H1 (cell line): ENCODE measurements around the gene RNF208. TPM values are rescaled to one million over a fixed set of nuclear protein-coding genes. Genes with fewer than 3 reads are reported as not detected.

Source experiments
- CTCF ChIA-PET: fragments of 300-600 bp; sonication (Branson Sonifier 250); formaldehyde crosslinking; loops from one replicate; lab custom pipeline; 2021; ENCODE audit not compliant: partially characterized antibody; lab: Charles Lee
- POLR2A ChIA-PET: fragments of 300-600 bp; sonication (Branson Sonifier 250); formaldehyde crosslinking; loops from one replicate; lab custom pipeline; 2021; ENCODE audit warnings: inconsistent platforms; ENCODE audit not compliant: partially characterized antibody; lab: Charles Lee
- DNase-seq, 2 experiments: peaks; one replicate each; pipeline versions ENCODE4 v3.0.0 to v3.0.0-alpha.2; 2010 to 2022; ENCODE audit warnings: low spot score in 2 of 2, low read depth in 1 of 2, mixed read lengths in 1 of 2
- FAIRE-seq: peaks from 2 replicates; lab custom pipeline; 2011; peaks lifted over from hg19 to GRCh38; lab: Jason Lieb, UNC
- H2AFZ ChIP-seq: 2 replicates; pipeline ENCODE4 v1.8.1; 2012; ENCODE audit warnings: low read length, inconsistent platforms
- H2AK5ac ChIP-seq: 2 replicates; pipeline ENCODE4 v1.6.1; 2013; ENCODE audit warnings: low read depth, low read length
- H2BK120ac ChIP-seq: replicated peaks from 2 replicates; pipeline ENCODE3; 2013; ENCODE audit warnings: low read depth, low read length, inconsistent platforms
- H2BK12ac ChIP-seq: 2 replicates; pipeline ENCODE4 v1.6.1; 2013; ENCODE audit warnings: low read depth, low read length
- H2BK15ac ChIP-seq: 2 replicates; pipeline ENCODE4 v1.6.1; 2013; ENCODE audit warnings: low read length
- H2BK20ac ChIP-seq: 2 replicates; pipeline ENCODE4 v1.6.1; 2013; ENCODE audit warnings: low read length
- H2BK5ac ChIP-seq: 2 replicates; pipeline ENCODE4 v1.6.1; 2013; ENCODE audit warnings: low read depth, low read length
- H3K14ac ChIP-seq: 2 replicates; pipeline ENCODE4 v1.6.1; 2013; ENCODE audit warnings: inconsistent platforms; ENCODE audit not compliant: insufficient read length
- H3K18ac ChIP-seq: 2 replicates; pipeline ENCODE4 v1.6.1; 2013; ENCODE audit warnings: low read length; ENCODE audit errors: extremely low read depth
- H3K23ac ChIP-seq: 2 replicates; pipeline ENCODE4 v1.6.1; 2013; ENCODE audit warnings: inconsistent platforms; ENCODE audit not compliant: insufficient read length
- H3K23me2 ChIP-seq: 2 replicates; pipeline ENCODE4 v1.6.1; 2013; ENCODE audit warnings: low read depth, low read length
- H3K27ac ChIP-seq: 2 replicates; pipeline ENCODE4 v1.6.1; 2011; ENCODE audit warnings: low read depth, low read length, inconsistent platforms
- H3K27me3 ChIP-seq, 4 experiments: replicated peaks in 1 of 4; 1 replicate in 1 of 4; 2 replicates in 3 of 4; pipeline versions ENCODE4 v1.6.1 to v1.8.1; 2011 to 2013; ENCODE audit warnings: low read length in 3 of 4, mild to moderate bottlenecking in 3 of 4, inconsistent platforms in 2 of 4, mixed read lengths in 2 of 4, moderate library complexity in 1 of 4; ENCODE audit not compliant: control insufficient read depth in 3 of 4, insufficient read depth in 3 of 4; ENCODE audit errors: extremely low read depth in 1 of 4
- H3K36me3 ChIP-seq, 4 experiments: 2 replicates each; pipeline versions ENCODE4 v1.6.1 to v1.8.1; 2011 to 2013; ENCODE audit warnings: mild to moderate bottlenecking in 4 of 4, low read length in 3 of 4, moderate library complexity in 2 of 4, control low read depth in 1 of 4, inconsistent platforms in 1 of 4; ENCODE audit not compliant: insufficient read depth in 4 of 4, control insufficient read depth in 2 of 4
- H3K4ac ChIP-seq: replicated peaks from 2 replicates; pipeline ENCODE3; 2013; ENCODE audit warnings: low read length, low read depth, mixed read lengths, inconsistent platforms; ENCODE audit not compliant: insufficient read length
- H3K4me1 ChIP-seq, 4 experiments: replicated peaks in 1 of 4; 1 replicate in 1 of 4; 2 replicates in 3 of 4; pipeline versions ENCODE4 v1.6.1 to v1.8.1; 2011 to 2013; ENCODE audit warnings: low read length in 3 of 4, inconsistent platforms in 2 of 4, mixed read lengths in 1 of 4; ENCODE audit not compliant: insufficient read depth in 4 of 4, control insufficient read depth in 3 of 4
- H3K4me2 ChIP-seq, 2 experiments: 2 replicates each; pipeline versions ENCODE4 v1.6.1 to v1.8.1; 2011 to 2013; ENCODE audit warnings: low read depth in 2 of 2, low read length in 2 of 2, control low read depth in 1 of 2, inconsistent platforms in 1 of 2, mild to moderate bottlenecking in 1 of 2; ENCODE audit not compliant: insufficient read depth in 1 of 2
- H3K4me3 ChIP-seq, 4 experiments: fragments of 200-600, 300-600 bp in 1 of 4; sonication (generic), shearing (Covaris generic), sonication (Bioruptor Twin) in 1 of 4; 2 replicates each; pipeline versions ENCODE4 v1.5.1 to v1.8.1; 2011 to 2016; ENCODE audit warnings: low read length in 4 of 4, low read depth in 3 of 4, control low read depth in 2 of 4, inconsistent platforms in 2 of 4, mild to moderate bottlenecking in 2 of 4, mixed read lengths in 1 of 4, moderate library complexity in 1 of 4; ENCODE audit not compliant: insufficient read depth in 2 of 4; ENCODE audit errors: extremely low read depth in 1 of 4
- H3K56ac ChIP-seq: replicated peaks from 2 replicates; pipeline ENCODE3; 2013; ENCODE audit warnings: low read depth, mild to moderate bottlenecking, mixed read lengths, low read length, inconsistent platforms; ENCODE audit not compliant: insufficient read length
- H3K79me1 ChIP-seq: 2 replicates; pipeline ENCODE4 v1.6.1; 2013; ENCODE audit warnings: low read depth, low read length, control low read depth
- H3K79me2 ChIP-seq, 2 experiments: 2 replicates each; pipeline versions ENCODE4 v1.6.1 to v1.8.1; 2012 to 2013; ENCODE audit warnings: low read length in 2 of 2, mild to moderate bottlenecking in 2 of 2, inconsistent platforms in 1 of 2; ENCODE audit not compliant: insufficient read depth in 2 of 2, control insufficient read depth in 1 of 2
- H3K9ac ChIP-seq, 4 experiments: replicated peaks in 1 of 4; 1 replicate in 1 of 4; 2 replicates in 3 of 4; pipeline versions ENCODE4 v1.6.1 to v1.8.1; 2011 to 2013; ENCODE audit warnings: low read depth in 3 of 4, low read length in 3 of 4, control low read depth in 2 of 4, mild to moderate bottlenecking in 2 of 4, moderate library complexity in 2 of 4, inconsistent platforms in 1 of 4; ENCODE audit errors: extremely low read depth in 1 of 4
- H3K9me3 ChIP-seq, 2 experiments: 2 replicates each; pipeline versions ENCODE4 v1.6.1 to v1.8.1; 2012 to 2013; ENCODE audit warnings: mild to moderate bottlenecking in 2 of 2, moderate library complexity in 2 of 2, control low read depth in 1 of 2, inconsistent platforms in 1 of 2, low read depth in 1 of 2, low read length in 1 of 2, mixed read lengths in 1 of 2; ENCODE audit not compliant: insufficient read depth in 2 of 2
- H4K20me1 ChIP-seq, 2 experiments: replicated peaks in 1 of 2; 2 replicates each; pipeline versions ENCODE3 to v1.8.1; 2011 to 2013; ENCODE audit warnings: inconsistent platforms in 2 of 2, low read length in 2 of 2, mild to moderate bottlenecking in 1 of 2; ENCODE audit not compliant: insufficient read depth in 2 of 2, control insufficient read depth in 1 of 2
- H4K5ac ChIP-seq: 2 replicates; pipeline ENCODE4 v1.6.1; 2013; ENCODE audit warnings: low read length, low read depth, mixed read lengths, inconsistent platforms; ENCODE audit not compliant: insufficient read length
- H4K8ac ChIP-seq: 2 replicates; pipeline ENCODE4 v1.8.0; 2013; ENCODE audit warnings: mild to moderate bottlenecking, moderate library complexity, low read length, inconsistent platforms; ENCODE audit not compliant: insufficient read depth; ENCODE audit errors: extremely low read depth
- H4K91ac ChIP-seq: replicated peaks from 2 replicates; pipeline ENCODE3; 2013; ENCODE audit warnings: low read length, mixed read lengths, inconsistent platforms; ENCODE audit not compliant: insufficient read length
- BCL11A ChIP-seq, 2 experiments: IDR thresholded peaks; one replicate each; pipeline ENCODE4 v1.6.1; 2011; ENCODE audit warnings: low read depth in 2 of 2, low read length in 2 of 2, mild to moderate bottlenecking in 2 of 2
- CBX8 ChIP-seq: fragments of 300-800, 300-1000 bp; sonication (generic); IDR thresholded peaks from 2 replicates; pipeline ENCODE4 v1.7.1; 2016; ENCODE audit warnings: low read depth, low read length, borderline replicate concordance
- CREB1 ChIP-seq: IDR thresholded peaks from 2 replicates; pipeline ENCODE4 v1.6.1; 2012; ENCODE audit warnings: inconsistent platforms
- KDM1A ChIP-seq: fragments of 200-600, 300-600 bp; sonication (generic); IDR thresholded peaks from 2 replicates; pipeline ENCODE4 v1.7.1; 2016; ENCODE audit warnings: mild to moderate bottlenecking, low read length, borderline replicate concordance
- RFX5 ChIP-seq: IDR thresholded peaks from 2 replicates; pipeline ENCODE4 v1.6.1; 2011; ENCODE audit warnings: low read depth, low read length, improper control_type of control experiment, borderline replicate concordance
- WGBS, 2 experiments: shearing (Covaris generic) in 1 of 2; methylation state at CpG; one replicate each; pipeline versions ENCODE4 v1.1.6 to v1.1.7; 2013 to 2015; ENCODE audit warnings: low lambda C conversion rate in 2 of 2, mixed read lengths in 2 of 2, inconsistent platforms in 1 of 2, low coverage in 1 of 2, missing lambda C conversion rate in 1 of 2; ENCODE audit not compliant: insufficient replicate concordance in 2 of 2, insufficient coverage in 1 of 2, insufficient read length in 1 of 2; ENCODE audit errors: extremely low coverage in 1 of 2, missing lambda C conversion rate in 1 of 2; 5-methylcytosine and 5-hydroxymethylcytosine counted together
- polyA plus RNA-seq, 7 experiments: library from polyadenylated mRNA; depleted of rRNA in 3 of 7; stranded (reverse) in 5 of 7; unstranded in 2 of 7; fragments of >200 nt in 5 of 7; fragments of 200-250 nt in 2 of 7; gene quantifications; 1 replicate in 5 of 7; 2 replicates in 1 of 7; 4 replicates in 1 of 7; pipeline versions ENCODE4 v1.2.1 to v1.2.3, GENCODE V29; 2011 to 2013; ENCODE audit warnings: missing spikeins in 2 of 7, mixed read lengths in 2 of 7
- total RNA-seq: library from RNA; stranded (reverse); fragmentation: NEBNext Ultra II Directional; extraction: Animal tissue kit (Norgen Biotek cat#: 25700); gene quantifications from 2 replicates; pipeline ENCODE4 v1.2.1, GENCODE V29; 2021

The RNF208 gene
- total and polyA plus RNA-seq, 2 of the 8 experiments (the other 6 are each of a cell fraction or from before 2014, with no cell fraction given) = 2.7 to 7.7 TPM

DNA sequence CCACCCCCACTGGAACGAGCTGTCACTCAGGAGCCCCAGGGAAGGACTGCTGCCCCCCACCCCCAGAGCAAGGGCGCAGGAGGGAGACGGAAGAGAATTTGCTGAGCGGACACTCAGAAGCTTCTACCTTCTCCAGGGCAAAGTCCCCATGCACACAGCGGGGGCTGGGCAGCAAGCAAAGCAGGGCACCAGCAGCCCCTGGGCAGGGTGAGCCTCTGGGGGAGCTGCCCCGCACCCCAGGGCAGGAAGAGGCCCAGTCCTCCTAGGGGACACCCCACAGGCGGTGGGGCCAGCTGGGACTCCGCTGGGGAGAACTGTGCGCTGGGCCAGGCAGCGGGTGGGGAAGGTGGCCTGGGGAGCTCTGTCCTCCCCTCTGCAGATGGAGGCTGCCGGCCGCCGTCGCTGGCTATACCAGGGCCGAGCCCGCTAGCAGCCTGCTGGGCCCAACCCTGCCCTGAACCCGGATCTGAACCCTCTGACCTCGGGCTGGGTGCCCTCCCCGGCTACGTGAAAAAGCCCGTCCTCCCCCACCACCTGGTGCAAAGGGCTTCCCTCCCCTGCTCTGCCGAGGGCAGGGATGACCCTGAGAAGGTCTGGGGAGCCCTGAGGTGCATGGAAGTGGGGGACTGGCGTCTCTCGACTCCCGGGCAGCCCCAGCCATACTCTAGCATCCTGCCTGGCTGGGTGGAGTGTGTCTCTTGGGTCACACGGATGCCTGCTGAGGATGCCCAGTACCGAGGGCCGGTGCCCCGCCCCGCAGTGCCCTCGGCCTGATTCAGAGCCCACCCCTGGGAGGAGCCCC lies 8.1 kb upstream of the RNF208 start:
- no peak overlapping the region for H2BK120ac ChIP-seq
- H2BK15ac ChIP-seq = no peak overlapping the region
- no peak overlapping the region for H2BK5ac ChIP-seq
- FAIRE-seq (no peak), DNase-seq (no peak)
- H3K14ac ChIP-seq = no peak overlapping the region
- H3K4me1 ChIP-seq = peaks cover 0 to 14% (median 3%) of the 10 kb centered on the region in 4 experiments; a peak in 4 of 7 replicates
- 81% methylated on average over 18 of the region's 31 CpGs; no CpG with 5 or more reads in 1 of the 2 experiments for WGBS, 2 experiments
- no peak overlapping the region for H2BK20ac ChIP-seq
- H2AFZ ChIP-seq = no peak overlapping the region
- H3K27me3 ChIP-seq = no peaks in the 10 kb centered on the region; a peak in 1 of 7 replicates
- TF ChIP-seq BCL11A (IDR thresholded peaks at IDR 0.05; ENCODE audit: low read depth in 2 of 2, low read length in 2 of 2) = no peak
- no peak for TF ChIP-seq CBX8
- no peak for TF ChIP-seq KDM1A
- TF ChIP-seq CREB1 = no peak
- TF ChIP-seq RFX5 = no peak
- no peak overlapping the region for H3K18ac ChIP-seq
- H4K91ac ChIP-seq = no peak overlapping the region
- H3K56ac ChIP-seq = no peak overlapping the region
- H3K4me3 ChIP-seq = no peak overlapping the region
- no peaks in the 10 kb centered on the region for H3K36me3 ChIP-seq
- H4K5ac ChIP-seq = no peak overlapping the region
- no peak overlapping the region for H3K9ac ChIP-seq
- H3K4me2 ChIP-seq = no peak overlapping the region
- H4K8ac ChIP-seq = no peak overlapping the region
- H3K4ac ChIP-seq = no peak overlapping the region
- no peaks in the 10 kb centered on the region for H3K79me2 ChIP-seq
- CTCF ChIA-PET = interaction anchor here (0.6 to 20.2 kb wide), 13 partner anchors 12 to 259 kb away, joined by 3 to 204 read pairs (median 4); partner anchors contain the start of genes ANAPC2, SSNA1 and TOR4A
- POLR2A ChIA-PET = interaction anchor here (0.7 to 69.9 kb wide), 5 partner anchors 16 to 43 kb away, joined by 3 to 1462 read pairs (median 6); partner anchors contain the start of genes NELFB, STPG3, TOR4A and TPRN
- peaks cover 0 to 1% of the 10 kb centered on the region in 2 experiments for H4K20me1 ChIP-seq
- no peak overlapping the region for H2BK12ac ChIP-seq
- no peak overlapping the region for H3K27ac ChIP-seq
- H3K79me1 ChIP-seq = no peaks in the 10 kb centered on the region
- no peak overlapping the region for H2AK5ac ChIP-seq
- H3K23me2 ChIP-seq = no peaks in the 10 kb centered on the region; the same call in 1 of the 2 replicates
- H3K23ac ChIP-seq = no peak overlapping the region
- no peaks in the 10 kb centered on the region for H3K9me3 ChIP-seq
